Measurements from ENCODE around the gene ISLR.
"Not testable (repeated sequence)": the region's sequence is repeated elsewhere in the genome, so short reads cannot be mapped to it uniquely, and the experiment has no call there.

The ISLR gene

GRCh38 chr15:74158855-74159650 lies 14.5 kb upstream of the ISLR start:
- no peak overlapping the region for H3K4me3 ChIP-seq (ENCODE audit: low read depth, low read length)
- TF ChIP-seq MAX (IDR thresholded peaks at IDR 0.05; ENCODE audit: low read depth, low read length) (no peak), MYC (IDR thresholded peaks at IDR 0.05; ENCODE audit: low read depth, low read length) (no peak), POLR2A (IDR thresholded peaks at IDR 0.05; ENCODE audit: extremely low read depth, insufficient read length) (no peak)
- TF ChIP-seq, protein P1, sequence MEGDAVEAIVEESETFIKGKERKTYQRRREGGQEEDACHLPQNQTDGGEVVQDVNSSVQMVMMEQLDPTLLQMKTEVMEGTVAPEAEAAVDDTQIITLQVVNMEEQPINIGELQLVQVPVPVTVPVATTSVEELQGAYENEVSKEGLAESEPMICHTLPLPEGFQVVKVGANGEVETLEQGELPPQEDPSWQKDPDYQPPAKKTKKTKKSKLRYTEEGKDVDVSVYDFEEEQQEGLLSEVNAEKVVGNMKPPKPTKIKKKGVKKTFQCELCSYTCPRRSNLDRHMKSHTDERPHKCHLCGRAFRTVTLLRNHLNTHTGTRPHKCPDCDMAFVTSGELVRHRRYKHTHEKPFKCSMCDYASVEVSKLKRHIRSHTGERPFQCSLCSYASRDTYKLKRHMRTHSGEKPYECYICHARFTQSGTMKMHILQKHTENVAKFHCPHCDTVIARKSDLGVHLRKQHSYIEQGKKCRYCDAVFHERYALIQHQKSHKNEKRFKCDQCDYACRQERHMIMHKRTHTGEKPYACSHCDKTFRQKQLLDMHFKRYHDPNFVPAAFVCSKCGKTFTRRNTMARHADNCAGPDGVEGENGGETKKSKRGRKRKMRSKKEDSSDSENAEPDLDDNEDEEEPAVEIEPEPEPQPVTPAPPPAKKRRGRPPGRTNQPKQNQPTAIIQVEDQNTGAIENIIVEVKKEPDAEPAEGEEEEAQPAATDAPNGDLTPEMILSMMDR (IDR thresholded peaks at IDR 0.05; ENCODE audit: low read depth, low read length): no peak
- DNase-seq (ENCODE audit: low read depth): no peak

DNA sequence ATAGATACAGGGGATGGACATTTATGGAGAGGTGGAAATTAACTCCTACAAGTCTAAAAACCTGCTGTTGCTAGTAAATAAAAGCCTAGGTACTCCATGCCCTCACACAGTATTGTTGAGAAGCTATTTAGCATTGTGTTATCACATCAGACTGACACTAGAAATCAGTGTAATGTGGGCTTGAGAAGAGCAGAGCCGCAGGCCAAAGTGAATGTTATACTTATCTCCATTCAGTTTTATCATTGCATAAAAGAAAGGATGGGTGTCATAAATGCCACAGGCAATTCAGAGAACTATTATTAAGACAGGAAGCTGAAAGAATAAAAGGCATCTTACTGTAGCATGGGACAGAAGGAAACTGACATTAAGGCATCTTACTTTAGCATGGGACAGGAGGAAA lies 13.7 kb upstream of the ISLR start:
- no peak for DNase-seq (ENCODE audit: low read depth)
- no peak overlapping the region for H3K4me3 ChIP-seq (ENCODE audit: low read depth, low read length)
- TF ChIP-seq POLR2A (IDR thresholded peaks at IDR 0.05; ENCODE audit: extremely low read depth, insufficient read length) (no peak), MYC (IDR thresholded peaks at IDR 0.05; ENCODE audit: low read depth, low read length) (no peak), MAX (IDR thresholded peaks at IDR 0.05; ENCODE audit: low read depth, low read length) (no peak)
- TF ChIP-seq, protein P1 (IDR thresholded peaks at IDR 0.05; ENCODE audit: low read depth, low read length): no peak

DNA sequence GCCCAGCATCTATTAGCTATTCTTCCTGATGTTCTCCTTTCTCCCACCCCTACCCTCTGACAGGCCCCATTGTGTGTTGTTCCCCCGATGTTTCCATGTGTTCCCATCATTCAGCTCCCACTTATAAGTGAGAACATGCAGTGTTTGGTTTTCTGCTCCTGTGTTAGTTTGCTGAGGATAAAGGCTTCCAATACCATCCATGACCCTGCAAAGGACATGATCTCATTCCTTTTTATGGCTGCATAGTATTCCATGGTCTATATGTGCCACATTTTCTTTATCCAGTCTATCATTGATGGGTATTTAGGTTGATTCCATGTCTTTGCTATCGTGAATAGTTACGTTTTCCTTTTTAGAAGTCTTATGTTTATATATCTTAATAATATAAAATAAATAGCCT lies 13.1 kb upstream of the ISLR start:
- not testable (repeated sequence) for DNase-seq (ENCODE audit: low read depth); H3K4me3 ChIP-seq (ENCODE audit: low read depth, low read length)

DNA sequence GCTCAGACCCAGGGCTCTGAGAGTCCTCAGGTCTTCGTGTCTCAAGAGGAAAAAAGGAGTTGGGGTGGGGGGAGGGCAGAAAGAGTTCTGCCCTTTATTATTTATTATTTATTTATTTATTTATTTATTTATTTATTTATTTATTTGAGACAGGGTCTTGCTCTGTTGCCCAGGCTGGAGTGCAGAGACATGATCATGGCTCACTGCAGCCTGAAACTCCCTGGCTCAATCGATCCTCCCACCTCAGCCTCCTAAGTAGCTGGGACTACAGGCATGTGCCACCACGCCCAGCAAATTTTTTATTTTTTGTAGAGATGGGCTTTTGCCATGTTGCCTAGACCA lies 11.3 kb upstream of the ISLR start:
- H3K4me3 ChIP-seq (ENCODE audit: low read depth, low read length); DNase-seq (ENCODE audit: low read depth): not testable (repeated sequence)

DNA sequence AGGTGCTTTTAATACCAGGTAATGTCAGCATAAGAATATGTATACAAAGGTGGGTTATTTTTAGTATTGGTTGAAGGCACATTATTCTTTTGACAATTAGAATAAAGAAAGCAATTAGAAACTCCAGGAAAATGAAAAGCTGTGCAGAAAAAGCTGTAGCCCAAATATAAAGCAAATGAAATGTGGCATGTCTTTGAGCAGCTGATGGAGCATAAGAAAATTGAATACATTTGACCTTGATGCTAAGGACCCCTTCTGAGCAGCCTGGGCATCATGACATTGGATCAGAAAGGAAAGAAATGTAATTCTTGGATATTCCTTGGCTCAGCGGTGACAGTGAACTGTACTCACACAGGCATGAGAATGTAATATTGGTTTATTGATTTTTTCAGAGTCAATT lies 8.0 kb upstream of the ISLR start:
- DNase-seq (ENCODE audit: low read depth): no peak
- TF ChIP-seq, protein P1 (IDR thresholded peaks at IDR 0.05; ENCODE audit: low read depth, low read length): no peak
- TF ChIP-seq POLR2A (IDR thresholded peaks at IDR 0.05; ENCODE audit: extremely low read depth, insufficient read length): no peak
- TF ChIP-seq MYC (IDR thresholded peaks at IDR 0.05; ENCODE audit: low read depth, low read length): no peak
- no peak for TF ChIP-seq MAX (IDR thresholded peaks at IDR 0.05; ENCODE audit: low read depth, low read length)
- H3K4me3 ChIP-seq (ENCODE audit: low read depth, low read length): no peak overlapping the region

DNA sequence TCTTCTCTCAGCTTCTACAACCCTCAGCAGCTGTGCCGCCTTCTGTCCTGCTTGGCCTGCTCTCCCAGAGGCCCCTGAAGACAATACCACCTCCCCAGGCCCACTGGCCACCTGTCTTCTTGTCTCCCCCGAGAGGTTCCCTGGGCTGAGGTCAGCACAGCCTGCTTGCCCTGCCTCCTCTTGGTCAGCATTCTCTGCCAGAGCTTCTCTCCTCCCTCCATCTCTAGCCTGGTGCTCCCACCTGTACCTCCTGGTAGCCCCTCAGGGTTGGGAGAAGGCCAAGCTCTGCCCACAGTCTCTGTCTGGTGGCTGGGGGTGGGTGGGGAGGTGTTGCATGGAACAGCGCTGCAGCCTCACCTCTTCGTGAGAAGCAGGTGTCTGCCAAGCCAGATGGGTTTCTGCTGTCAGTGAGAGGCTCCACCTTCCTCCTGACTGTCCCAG lies 5.6 kb upstream of the ISLR start:
- no peak for DNase-seq (ENCODE audit: low read depth)
- no peak overlapping the region for H3K4me3 ChIP-seq (ENCODE audit: low read depth, low read length)
- TF ChIP-seq POLR2A (IDR thresholded peaks at IDR 0.05; ENCODE audit: extremely low read depth, insufficient read length) (no peak), MAX (IDR thresholded peaks at IDR 0.05; ENCODE audit: low read depth, low read length) (no peak), MYC (IDR thresholded peaks at IDR 0.05; ENCODE audit: low read depth, low read length) (no peak)
- TF ChIP-seq, protein P1 (IDR thresholded peaks at IDR 0.05; ENCODE audit: low read depth, low read length): no peak

GRCh38 chr15:74168711-74169126 lies 4.8 kb upstream of the ISLR start:
- no peak for DNase-seq (ENCODE audit: low read depth)
- H3K4me3 ChIP-seq (ENCODE audit: low read depth, low read length): no peak overlapping the region
- TF ChIP-seq, protein P1 (IDR thresholded peaks at IDR 0.05; ENCODE audit: low read depth, low read length): no peak
- TF ChIP-seq MAX (IDR thresholded peaks at IDR 0.05; ENCODE audit: low read depth, low read length) (no peak), POLR2A (IDR thresholded peaks at IDR 0.05; ENCODE audit: extremely low read depth, insufficient read length) (no peak), MYC (IDR thresholded peaks at IDR 0.05; ENCODE audit: low read depth, low read length) (no peak)

Data from NB4 (cell line).